ENCODE results near the gene PCNX3. TPM values are rescaled to one million over a fixed set of nuclear protein-coding genes. Genes with fewer than 3 reads are reported as not detected.
A peak's percentile ranks its signal among the peaks of the same experiment; 100 is the strongest.

PCNX3 gene
- total RNA-seq, 4 donors from 2014 or later: 21.0 to 53.4 (median 29.8) TPM

DNA sequence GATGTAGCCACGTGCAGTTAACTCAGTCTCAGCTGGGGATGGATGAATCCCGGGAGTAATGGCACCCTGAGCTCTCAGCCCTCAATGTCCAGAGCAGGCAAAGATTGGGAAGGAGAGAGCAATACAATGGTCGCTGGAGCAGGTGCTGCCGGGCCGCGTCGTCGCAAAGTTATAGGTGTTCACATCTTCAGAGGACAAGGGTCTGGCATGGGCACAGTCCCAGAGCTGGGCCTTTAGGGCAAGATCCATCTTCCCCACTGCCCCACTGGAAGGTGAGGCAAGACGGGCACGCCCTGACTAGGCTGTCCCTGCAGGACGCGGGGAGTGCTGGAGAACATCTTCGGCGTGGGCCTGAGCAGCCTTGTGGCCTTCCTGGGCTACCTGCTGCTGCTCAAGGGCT is 7.6 kb downstream of the PCNX3 start:
- no peaks in the 10 kb centered on the region for H3K9me3 ChIP-seq
- H3K4me1 ChIP-seq: peaks cover 0 to 18% (median 2%) of the 10 kb centered on the region in 4 donors
- H3K36me3 ChIP-seq: peaks cover 6 to 100% (median 49%) of the 10 kb centered on the region in 3 donors
- no peak overlapping the region for H3K4me3 ChIP-seq
- 79 to 82% methylated on average over 10 to 14 of the region's 14 CpGs for WGBS, 2 donors
- no peak overlapping the region for H3K27ac ChIP-seq
- DNase-seq (ENCODE audit: low spot score in 2 of 2): no peak
- TF ChIP-seq CTCF (IDR thresholded peaks at IDR 0.05) (no peak), POLR2A (IDR thresholded peaks at IDR 0.05) (no peak), EP300 (IDR thresholded peaks at IDR 0.05) (no peak)
- no peaks in the 10 kb centered on the region for H3K27me3 ChIP-seq

GRCh38 chr11:65623852-65624616 is 8.5 kb downstream of the PCNX3 start:
- DNase-seq (ENCODE audit: low spot score in 2 of 2): no peak
- Histone ChIP-seq H3K4me3 (no peak overlapping the region), H3K27me3 (no peaks in the 10 kb centered on the region), H3K9me3 (no peaks in the 10 kb centered on the region), H3K27ac (no peak overlapping the region), H3K36me3 (peaks cover 7 to 100% (median 44%) of the 10 kb centered on the region in 3 donors), H3K4me1 (peaks cover 0 to 10% (median 2%) of the 10 kb centered on the region in 4 donors)
- WGBS, 2 donors: 86 to 92% methylated on average over 17 to 25 of the region's 25 CpGs
- no peak for TF ChIP-seq CTCF (IDR thresholded peaks at IDR 0.05)
- TF ChIP-seq EP300 (IDR thresholded peaks at IDR 0.05): no peak
- no peak for TF ChIP-seq POLR2A (IDR thresholded peaks at IDR 0.05)

DNA sequence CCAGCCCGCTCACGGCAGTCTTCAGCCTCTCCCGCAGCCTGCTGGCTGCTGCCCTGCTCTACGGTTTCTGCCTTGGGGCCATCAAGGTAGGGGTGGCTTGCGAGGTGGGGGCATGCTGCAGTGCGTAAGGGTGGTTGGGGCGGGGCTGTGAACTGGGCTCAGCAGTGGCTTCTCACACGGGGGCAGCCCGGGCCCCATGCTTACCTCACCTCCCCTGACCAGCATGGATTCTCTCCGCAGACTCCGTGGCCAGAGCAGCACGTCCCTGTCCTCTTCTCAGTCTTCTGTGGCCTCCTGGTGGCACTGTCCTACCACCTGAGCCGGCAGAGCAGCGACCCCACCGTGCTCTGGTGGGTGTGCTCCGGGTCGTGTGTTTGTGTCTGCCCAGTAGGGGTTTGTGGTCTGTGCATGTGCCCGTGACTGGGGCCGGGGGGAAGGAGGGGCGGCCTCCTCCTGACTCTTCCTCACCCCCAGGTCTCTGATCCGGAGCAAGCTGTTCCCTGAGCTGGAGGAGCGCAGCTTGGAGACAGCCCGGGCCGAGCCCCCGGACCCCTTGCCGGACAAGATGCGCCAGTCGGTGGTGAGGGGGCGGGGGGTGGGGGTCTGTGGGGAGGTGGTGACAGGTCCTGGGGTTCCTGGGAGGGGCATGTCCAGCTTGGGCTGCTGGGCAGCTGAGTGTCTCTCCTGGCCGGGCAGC is 9.5 kb downstream of the PCNX3 start:
- 79 to 83% methylated on average over 24 to 26 of the region's 30 CpGs for WGBS, 2 donors

GRCh38 chr11:65625628-65626342 is 10.2 kb downstream of the PCNX3 start:
- WGBS, 2 donors: 41 to 58% methylated on average over 12 to 30 of the region's 30 CpGs
- peaks cover 15 to 100% (median 42%) of the 10 kb centered on the region in 3 donors for H3K36me3 ChIP-seq
- no peak overlapping the region for H3K4me3 ChIP-seq
- TF ChIP-seq EP300 (IDR thresholded peaks at IDR 0.05) (peak in 1 of 2 donors; percentile 22), POLR2A (IDR thresholded peaks at IDR 0.05) (no peak), CTCF (IDR thresholded peaks at IDR 0.05) (peak; percentile 59 to 86 (median 75))
- DNase-seq (ENCODE audit: low spot score in 2 of 2): peak in 1 of 2 donors; percentile 38
- H3K27ac ChIP-seq: peak overlapping the region in 2 of 4 donors; percentile 5 to 49
- H3K9me3 ChIP-seq: no peaks in the 10 kb centered on the region
- H3K27me3 ChIP-seq: no peaks in the 10 kb centered on the region
- H3K4me1 ChIP-seq: peaks cover 0 to 7% (median 2%) of the 10 kb centered on the region in 4 donors

More for the DNA sequence above, 9.5 kb downstream of the PCNX3 start:
- Histone ChIP-seq H3K27me3 (no peaks in the 10 kb centered on the region), H3K27ac (no peak overlapping the region), H3K36me3 (peaks cover 15 to 100% (median 42%) of the 10 kb centered on the region in 3 donors), H3K4me1 (peaks cover 0 to 7% (median 2%) of the 10 kb centered on the region in 4 donors), H3K9me3 (no peaks in the 10 kb centered on the region), H3K4me3 (no peak overlapping the region)
- DNase-seq (ENCODE audit: low spot score in 2 of 2): no peak
- no peak for TF ChIP-seq CTCF (IDR thresholded peaks at IDR 0.05)
- TF ChIP-seq EP300 (IDR thresholded peaks at IDR 0.05): no peak
- TF ChIP-seq POLR2A (IDR thresholded peaks at IDR 0.05): no peak
